GM13976 (cell line): ENCODE data around the gene FAM120AOS.
A peak's percentile ranks its signal among the peaks of the same experiment; 100 is the strongest.
"Not testable (repeated sequence)": the region's sequence is repeated elsewhere in the genome, so short reads cannot be mapped to it uniquely, and the experiment has no call there.

Experiments used
- DNase-seq: peaks from one replicate; pipeline ENCODE4 v3.0.0; 2012; ENCODE audit warnings: low spot score
- CTCF ChIP-seq: IDR thresholded peaks from 2 replicates; pipeline ENCODE4 v1.5.1; 2012; ENCODE audit warnings: borderline replicate concordance, mild to moderate bottlenecking; ENCODE audit not compliant: insufficient read depth; ENCODE audit errors: extremely low read depth, missing control alignments, control extremely low read depth
- in situ Hi-C: fragments of 300-500 bp; cut with MboI; formaldehyde crosslinking; loops from one replicate; pipeline ENCODE4 v1.12.0; 2022; ENCODE audit warnings: low sequenced_read_pairs, mixed read lengths, inconsistent platforms; ENCODE audit not compliant: unreplicated experiment

The FAM120AOS gene

DNA sequence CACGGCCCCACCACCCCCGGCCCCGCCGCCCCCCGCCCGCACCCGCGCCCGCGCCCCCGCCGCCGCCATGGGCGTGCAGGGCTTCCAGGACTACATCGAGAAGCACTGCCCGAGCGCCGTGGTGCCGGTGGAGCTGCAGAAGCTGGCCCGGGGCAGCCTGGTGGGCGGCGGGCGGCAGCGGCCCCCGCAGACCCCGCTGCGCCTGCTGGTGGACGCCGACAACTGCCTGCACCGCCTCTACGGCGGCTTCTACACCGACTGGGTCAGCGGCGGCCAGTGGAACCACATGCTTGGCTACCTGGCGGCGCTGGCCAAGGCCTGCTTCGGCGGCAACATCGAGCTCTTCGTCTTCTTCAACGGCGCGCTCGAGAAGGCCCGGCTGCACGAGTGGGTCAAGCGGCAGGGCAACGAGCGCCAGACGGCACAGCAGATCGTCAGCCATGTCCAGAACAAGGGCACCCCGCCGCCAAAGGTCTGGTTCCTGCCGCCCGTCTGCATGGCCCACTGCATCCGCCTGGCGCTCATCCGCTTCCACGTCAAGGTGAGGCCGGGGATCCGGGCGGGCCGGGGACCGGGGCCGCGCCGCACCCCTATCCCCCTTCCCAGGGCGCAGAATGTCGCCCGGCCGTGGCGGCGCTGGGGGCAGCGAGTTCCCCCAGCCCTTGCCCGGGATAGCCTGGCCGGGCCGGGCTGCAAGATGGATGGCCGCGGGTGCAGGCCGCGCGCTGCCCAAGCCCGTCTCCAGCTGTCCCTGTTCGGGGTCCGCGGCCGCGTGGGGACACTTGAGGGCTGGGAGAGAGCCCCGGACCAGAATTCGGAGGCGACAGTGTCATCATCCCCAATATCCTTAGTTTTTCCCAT, 1.3 kb downstream of the FAM120AOS start:
- no peak for TF ChIP-seq CTCF
- in situ Hi-C loops: no loop called here
- peak; percentile 40 for DNase-seq

DNA sequence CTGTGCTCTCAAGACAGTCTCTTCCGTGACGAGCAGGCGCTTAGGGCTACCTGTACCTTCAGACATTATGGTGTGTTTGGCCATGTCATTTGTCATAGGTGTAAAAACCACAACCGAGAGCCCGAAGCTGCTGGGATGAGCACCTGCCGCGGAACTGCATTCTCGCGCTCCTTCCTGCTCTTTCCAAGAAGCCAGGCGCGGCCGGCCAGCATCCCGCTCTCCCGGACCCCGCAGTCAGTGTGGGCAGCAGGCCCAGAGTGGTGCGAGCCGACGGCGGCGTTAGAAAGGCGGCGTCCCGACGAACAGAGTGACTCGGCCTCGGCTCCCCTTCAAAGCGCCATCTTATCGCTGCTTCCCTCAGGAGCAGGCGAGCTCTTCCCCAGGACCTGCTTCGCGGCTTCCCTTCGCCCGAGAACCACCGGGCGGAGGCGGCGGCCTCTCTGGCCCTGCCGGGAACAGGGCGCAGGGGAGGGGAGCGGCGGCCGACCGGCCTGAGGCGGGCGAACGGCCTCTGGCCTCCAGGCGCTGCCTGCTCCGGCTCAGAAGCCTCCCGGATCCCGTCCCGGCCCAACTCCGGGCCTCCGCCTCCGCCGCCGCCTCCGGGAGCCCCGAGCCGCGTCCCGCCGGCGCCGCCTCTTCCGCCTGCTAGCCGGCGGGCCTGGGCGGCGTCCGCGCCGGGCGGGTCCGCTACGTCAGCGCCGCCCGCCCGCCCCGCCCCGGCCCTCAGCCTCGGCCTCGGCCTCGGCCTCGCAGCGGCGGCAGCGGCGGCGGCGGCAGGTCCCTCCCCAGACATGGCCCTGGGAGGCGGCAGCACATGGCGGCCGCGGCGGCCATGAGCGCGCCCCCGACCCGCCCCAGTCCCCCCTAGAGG, 2.2 kb downstream of the FAM120AOS start, which contains the start of gene FAM120A:
Gene FAM120A (plus strand): TSS at position 741 of the 871 bp plus-strand sequence. CDS start 231 bp downstream, outside the sequence.
- TF ChIP-seq CTCF: no peak
- DNase-seq: peak; percentile 92
- in situ Hi-C loops: no loop called here

- in situ Hi-C loops: no loop called here
- DNase-seq: no peak
- no peak for TF ChIP-seq CTCF
Observed at GRCh38 chr9:93447655-93448054, 5.7 kb downstream of the FAM120AOS start.

- in situ Hi-C loops: no loop called here
- no peak for DNase-seq
- no peak for TF ChIP-seq CTCF
Observed at GRCh38 chr9:93446073-93446472, 7.3 kb downstream of the FAM120AOS start.

- TF ChIP-seq CTCF: no peak
- no peak for DNase-seq
- in situ Hi-C loops: no loop called here
Observed at GRCh38 chr9:93440896-93441580, 12.3 kb downstream of the FAM120AOS start.

DNA sequence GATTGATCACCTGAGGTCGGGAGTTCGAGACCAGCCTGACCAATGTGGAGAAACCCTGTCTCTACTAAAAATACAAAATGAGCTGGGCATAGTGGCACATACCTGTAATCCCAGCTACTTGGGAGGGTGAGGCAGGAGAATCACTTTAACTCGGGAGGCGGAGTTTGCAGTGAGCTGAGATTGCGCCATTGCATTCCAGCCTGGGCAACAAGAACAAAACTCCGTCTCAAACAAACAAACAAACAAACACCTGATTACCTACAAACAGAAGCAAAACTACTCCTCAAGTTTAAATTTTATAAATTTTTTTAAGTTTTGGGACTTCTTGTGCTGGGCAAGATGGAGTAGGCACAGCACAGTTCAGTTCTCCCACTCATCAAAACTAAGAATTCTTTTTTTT, 14.1 kb downstream of the FAM120AOS start:
- in situ Hi-C loops, DNase-seq: not testable (repeated sequence)
